Astrocyte of the spinal cord (primary cell): ENCODE results near the gene EPB41L4B.
A peak's percentile ranks its signal among the peaks of the same experiment; 100 is the strongest.

Experiments
- DNase-seq: peaks from one replicate; pipeline ENCODE4 v3.0.0; 2011; ENCODE audit warnings: low read depth, low spot score
- H3K4me3 ChIP-seq: 2 replicates; pipeline ENCODE4 v1.5.1; 2011; ENCODE audit warnings: low read depth, mild to moderate bottlenecking, low read length, moderate library complexity
- in situ Hi-C: cut with HindIII; loops from 2 replicates; pipeline ENCODE4 v1.10.0; 2017; ENCODE audit warnings: low sequenced_read_pairs
- TF ChIP-seq, protein P1 (sequence below): IDR thresholded peaks from 2 replicates; pipeline ENCODE4 v1.5.1; 2012; ENCODE audit warnings: low read depth, mild to moderate bottlenecking, low read length, inconsistent platforms

EPB41L4B gene

DNA sequence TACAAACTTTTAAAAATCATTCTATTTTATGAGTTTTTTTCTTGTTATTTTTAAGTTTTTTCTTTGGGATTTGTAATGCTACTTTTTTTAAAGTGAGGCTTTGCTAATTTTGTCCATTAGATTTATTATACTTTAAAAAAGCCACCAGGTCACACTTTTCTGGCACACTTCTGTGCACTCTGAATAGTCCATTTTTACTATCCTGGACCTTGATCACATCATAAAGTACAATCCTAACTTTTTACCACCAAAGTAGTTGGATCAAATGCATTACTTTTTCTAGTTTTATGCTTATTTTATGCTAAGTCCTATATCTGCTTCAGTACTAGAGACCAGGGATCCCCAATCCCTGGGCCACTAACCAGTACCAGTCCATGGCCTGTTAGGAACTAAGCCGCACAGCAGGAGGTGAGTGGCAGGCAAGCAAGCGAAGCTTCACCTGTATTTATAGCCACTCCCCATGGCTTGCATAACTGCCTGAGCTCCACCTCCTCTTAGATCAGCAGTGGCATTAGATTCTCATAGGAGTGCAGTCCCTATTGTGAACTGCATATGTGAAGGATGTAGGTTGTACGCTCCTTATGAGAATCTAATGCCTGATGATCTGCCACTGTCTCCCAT is 169.8 kb downstream of the EPB41L4B start:
- TF ChIP-seq, protein P1, sequence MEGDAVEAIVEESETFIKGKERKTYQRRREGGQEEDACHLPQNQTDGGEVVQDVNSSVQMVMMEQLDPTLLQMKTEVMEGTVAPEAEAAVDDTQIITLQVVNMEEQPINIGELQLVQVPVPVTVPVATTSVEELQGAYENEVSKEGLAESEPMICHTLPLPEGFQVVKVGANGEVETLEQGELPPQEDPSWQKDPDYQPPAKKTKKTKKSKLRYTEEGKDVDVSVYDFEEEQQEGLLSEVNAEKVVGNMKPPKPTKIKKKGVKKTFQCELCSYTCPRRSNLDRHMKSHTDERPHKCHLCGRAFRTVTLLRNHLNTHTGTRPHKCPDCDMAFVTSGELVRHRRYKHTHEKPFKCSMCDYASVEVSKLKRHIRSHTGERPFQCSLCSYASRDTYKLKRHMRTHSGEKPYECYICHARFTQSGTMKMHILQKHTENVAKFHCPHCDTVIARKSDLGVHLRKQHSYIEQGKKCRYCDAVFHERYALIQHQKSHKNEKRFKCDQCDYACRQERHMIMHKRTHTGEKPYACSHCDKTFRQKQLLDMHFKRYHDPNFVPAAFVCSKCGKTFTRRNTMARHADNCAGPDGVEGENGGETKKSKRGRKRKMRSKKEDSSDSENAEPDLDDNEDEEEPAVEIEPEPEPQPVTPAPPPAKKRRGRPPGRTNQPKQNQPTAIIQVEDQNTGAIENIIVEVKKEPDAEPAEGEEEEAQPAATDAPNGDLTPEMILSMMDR, result no peak
- DNase-seq, result no peak
- no peak overlapping the region for H3K4me3 ChIP-seq
- in situ Hi-C loops, result no loop called here

DNA sequence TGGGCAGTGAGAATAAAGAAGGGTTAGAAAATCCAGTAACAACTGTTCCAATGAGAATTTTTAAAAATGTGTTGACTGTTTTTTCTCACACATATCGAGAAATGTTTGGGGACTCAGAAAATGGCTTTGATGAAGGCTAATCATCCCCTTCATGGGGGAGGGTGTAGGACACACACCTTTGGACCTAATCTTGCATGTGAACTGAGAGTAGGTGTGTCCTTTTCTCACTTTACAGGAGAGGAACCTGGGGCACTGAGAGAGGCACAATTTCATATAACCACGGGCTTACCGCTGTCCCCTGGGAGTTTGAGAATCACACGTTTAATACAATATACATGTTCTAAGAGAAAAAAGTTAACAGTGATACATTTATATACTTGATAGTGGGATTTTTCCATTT is 171.1 kb downstream of the EPB41L4B start:
- no peak overlapping the region for H3K4me3 ChIP-seq
- in situ Hi-C loops, result no loop called here
- DNase-seq, result no peak
- TF ChIP-seq, protein P1, result no peak

DNA sequence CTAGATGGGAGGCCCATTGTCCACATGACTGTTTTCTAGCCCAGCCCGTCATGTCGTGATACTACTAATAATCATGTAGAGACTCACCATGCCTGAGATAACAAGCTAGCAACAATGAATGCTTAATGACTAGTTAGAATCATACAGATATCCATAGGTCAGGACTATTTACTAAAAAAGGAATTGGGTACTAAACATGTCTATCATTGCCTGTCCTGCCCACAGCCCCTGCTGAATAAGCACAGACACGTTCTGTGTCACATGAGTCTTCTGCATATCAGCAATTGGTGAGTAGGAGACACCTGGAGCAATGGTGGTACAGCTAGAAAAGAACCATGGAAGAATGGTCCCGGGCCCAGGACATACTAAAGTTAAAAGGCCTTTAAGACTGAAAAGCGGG is 171.8 kb downstream of the EPB41L4B start:
- TF ChIP-seq, protein P1, result no peak
- no peak for DNase-seq
- in situ Hi-C loops, result no loop called here

DNA sequence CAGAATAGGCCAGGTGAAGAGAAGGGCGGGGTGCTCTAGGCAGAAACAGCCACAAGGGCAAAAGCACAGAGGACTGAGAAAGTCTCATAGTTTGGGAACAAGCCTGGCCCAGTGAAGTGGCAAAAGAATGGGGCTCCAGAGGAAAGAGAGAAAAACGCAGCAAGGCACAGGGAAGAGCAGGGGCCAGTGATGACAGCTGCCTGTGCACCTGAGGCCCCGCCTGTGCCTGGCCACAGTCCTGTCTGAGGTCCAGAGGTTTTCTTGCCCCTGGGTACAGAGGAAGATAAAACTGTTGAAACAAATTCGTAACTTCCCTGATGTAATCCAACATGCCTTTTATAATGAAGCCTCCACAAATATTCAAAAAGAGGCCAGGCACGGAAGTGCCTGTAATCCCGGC is 175.8 kb downstream of the EPB41L4B start:
- in situ Hi-C loops, result no loop called here
- no peak for DNase-seq
- TF ChIP-seq, protein P1, result no peak
- no peak overlapping the region for H3K4me3 ChIP-seq

More for the DNA sequence above, 171.8 kb downstream of the EPB41L4B start:
- no peak overlapping the region for H3K4me3 ChIP-seq

DNA sequence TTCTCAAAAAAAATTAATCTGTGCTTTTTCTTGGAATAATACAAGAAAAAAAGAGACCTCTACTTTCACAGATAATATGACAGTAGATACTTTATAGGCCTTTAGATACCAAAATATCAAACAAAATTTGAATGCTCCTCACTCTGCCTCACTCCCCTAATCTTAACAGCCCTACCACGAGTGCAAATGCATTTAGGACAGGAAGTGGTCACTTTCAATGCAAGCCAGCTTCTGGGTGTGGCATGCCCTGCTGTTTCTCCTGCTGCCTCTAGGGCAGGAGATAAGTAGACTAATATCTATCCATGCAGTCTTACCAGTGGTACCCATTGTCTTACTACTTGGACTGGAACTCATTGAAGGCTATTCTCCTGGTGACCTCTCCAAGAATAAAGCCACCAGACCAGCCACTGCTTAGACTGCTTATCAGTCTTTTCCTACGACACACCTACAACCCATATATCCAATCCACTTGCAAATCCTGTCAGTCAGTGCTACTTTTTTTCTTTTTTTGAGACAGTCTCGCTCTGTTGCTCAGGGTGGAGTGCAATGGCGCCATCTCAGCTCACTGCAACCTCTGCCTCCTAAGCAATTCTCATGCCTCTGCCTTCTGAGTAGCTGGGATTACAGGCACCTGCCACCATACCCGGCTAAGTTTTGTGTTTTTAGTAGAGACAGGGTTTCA is 176.8 kb downstream of the EPB41L4B start:
- TF ChIP-seq, protein P1, result peak; percentile 47
- in situ Hi-C loops, result no loop called here
- H3K4me3 ChIP-seq, result no peak overlapping the region
- peak; percentile 14 for DNase-seq

DNA sequence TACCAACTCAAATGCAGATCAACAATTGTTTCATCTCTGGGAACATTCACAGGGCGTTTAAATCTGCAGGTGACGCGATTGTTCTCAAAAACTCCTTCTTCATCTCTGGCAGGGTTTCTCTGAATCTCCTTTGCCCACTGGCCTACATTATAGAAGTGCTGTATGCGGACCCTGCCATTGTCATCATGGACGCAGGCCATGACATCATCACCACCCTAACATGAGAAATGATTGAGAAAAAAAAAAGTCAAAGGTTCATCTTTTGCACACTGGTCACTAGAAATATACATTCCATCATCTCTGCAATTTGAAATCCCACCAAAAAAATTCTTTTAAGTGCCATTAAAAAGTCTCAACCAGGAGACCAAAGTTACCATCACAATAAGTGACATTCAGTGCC is 179.5 kb downstream of the EPB41L4B start:
- in situ Hi-C loops, result no loop called here
- TF ChIP-seq, protein P1, result no peak
- no peak for DNase-seq
- H3K4me3 ChIP-seq, result no peak overlapping the region
